CD14-positive monocyte (primary cell): ENCODE data around the gene GPR137B. TPM values are rescaled to one million over a fixed set of nuclear protein-coding genes. Genes with fewer than 3 reads are reported as not detected.

Experiments used
- DNase-seq, 3 donors: peaks; one replicate each; pipeline ENCODE4 v3.0.0-alpha.2; 2011 to 2022
- H2AFZ ChIP-seq: 2 replicates; pipeline ENCODE4 v1.6.0; 2012; ENCODE audit warnings: mild to moderate bottlenecking, low read depth, low read length, inconsistent platforms; ENCODE audit not compliant: insufficient read depth, poor library complexity, severe bottlenecking
- H3K27ac ChIP-seq, 2 donors: 1 replicate in 1 of 2; 2 replicates in 1 of 2; pipeline ENCODE4 v1.5.1; 2012 to 2013; ENCODE audit warnings: low read length in 2 of 2, control low read depth in 1 of 2, inconsistent platforms in 1 of 2, low read depth in 1 of 2, mild to moderate bottlenecking in 1 of 2
- H3K27me3 ChIP-seq, 2 donors: one replicate each; pipeline versions ENCODE4 v1.6.0 to v1.6.1; 2011 to 2013; ENCODE audit warnings: low read length in 2 of 2; ENCODE audit not compliant: control insufficient read depth in 2 of 2, insufficient read depth in 2 of 2
- H3K36me3 ChIP-seq, 2 donors: replicated peaks in 1 of 2; 1 replicate in 1 of 2; 2 replicates in 1 of 2; pipeline versions ENCODE4 v1.5.1 to v1.6.1; 2012 to 2013; ENCODE audit warnings: low read length in 2 of 2, control low read depth in 1 of 2, inconsistent platforms in 1 of 2, mild to moderate bottlenecking in 1 of 2; ENCODE audit not compliant: insufficient read depth in 2 of 2, control insufficient read depth in 1 of 2
- H3K4me1 ChIP-seq, 2 donors: 1 replicate in 1 of 2; 2 replicates in 1 of 2; pipeline versions ENCODE4 v1.5.1 to v1.6.1; 2012 to 2013; ENCODE audit warnings: low read length in 2 of 2, control low read depth in 1 of 2, inconsistent platforms in 1 of 2, mild to moderate bottlenecking in 1 of 2, moderate library complexity in 1 of 2; ENCODE audit not compliant: insufficient read depth in 2 of 2, control insufficient read depth in 1 of 2
- H3K4me2 ChIP-seq: replicated peaks from 2 replicates; pipeline ENCODE3; 2012; ENCODE audit warnings: low read length, moderate library complexity, mild to moderate bottlenecking; ENCODE audit not compliant: poor library complexity, severe bottlenecking; ENCODE audit errors: extremely low read depth
- H3K4me3 ChIP-seq, 3 experiments: fragments of 200-600 bp in 1 of 3; sonication (generic) in 1 of 3; replicated peaks in 1 of 3; 1 replicate in 2 of 3; 2 replicates in 1 of 3; pipeline ENCODE4 v1.5.1; 2011 to 2013; ENCODE audit warnings: low read length in 3 of 3, mild to moderate bottlenecking in 3 of 3, control low read depth in 2 of 3, low read depth in 2 of 3, inconsistent platforms in 1 of 3, moderate library complexity in 1 of 3
- H3K79me2 ChIP-seq: 2 replicates; pipeline ENCODE4 v1.6.0; 2012; ENCODE audit warnings: mild to moderate bottlenecking, control low read depth, inconsistent platforms, low read length, moderate library complexity; ENCODE audit not compliant: insufficient read depth
- H3K9ac ChIP-seq: 2 replicates; pipeline ENCODE4 v1.6.0; 2017; ENCODE audit warnings: low read length, mild to moderate bottlenecking; ENCODE audit not compliant: insufficient read depth, poor library complexity, severe bottlenecking
- H3K9me3 ChIP-seq, 2 donors: replicated peaks in 1 of 2; 1 replicate in 1 of 2; 2 replicates in 1 of 2; pipeline versions ENCODE4 v1.5.1 to v1.6.1; 2012 to 2013; ENCODE audit warnings: low read length in 2 of 2, control low read depth in 1 of 2; ENCODE audit not compliant: control insufficient read depth in 1 of 2, insufficient read depth in 1 of 2
- H4K20me1 ChIP-seq: 2 replicates; pipeline ENCODE4 v1.6.0; 2012; ENCODE audit warnings: mild to moderate bottlenecking, low read length, control low read depth, moderate library complexity; ENCODE audit not compliant: insufficient read depth
- H3K27ac Mint-ChIP-seq, 7 donors: one replicate each; pipeline ENCODE4 v1.8.0; 2020; ENCODE audit warnings: mild to moderate bottlenecking in 7 of 7, mixed read lengths in 7 of 7, moderate library complexity in 6 of 7, inconsistent platforms in 2 of 7
- H3K27me3 Mint-ChIP-seq, 3 donors: one replicate each; pipeline ENCODE4 v1.8.0; 2021 to 2022; ENCODE audit warnings: low read depth in 3 of 3, mild to moderate bottlenecking in 3 of 3, mixed read lengths in 3 of 3, moderate library complexity in 3 of 3, inconsistent platforms in 1 of 3
- H3K36me3 Mint-ChIP-seq, 2 donors: one replicate each; pipeline ENCODE4 v1.8.0; 2020; ENCODE audit warnings: mixed read lengths in 2 of 2, inconsistent platforms in 1 of 2, mild to moderate bottlenecking in 1 of 2
- H3K4me1 Mint-ChIP-seq: one replicate; pipeline ENCODE4 v1.8.0; 2020; ENCODE audit warnings: mild to moderate bottlenecking, mixed read lengths
- H3K4me3 Mint-ChIP-seq, 2 donors: one replicate each; pipeline ENCODE4 v1.8.0; 2020; ENCODE audit warnings: mild to moderate bottlenecking in 2 of 2, mixed read lengths in 2 of 2, moderate library complexity in 1 of 2
- H3K9me3 Mint-ChIP-seq, 7 donors: one replicate each; pipeline ENCODE4 v1.8.0; 2020 to 2022; ENCODE audit warnings: mixed read lengths in 7 of 7, mild to moderate bottlenecking in 6 of 7, moderate library complexity in 6 of 7, inconsistent platforms in 2 of 7
- CTCF ChIP-seq: fragments of 200-600 bp; IDR thresholded peaks from one replicate; pipeline ENCODE4 v1.8.0; 2022; ENCODE audit warnings: antibody characterized with exemption, mild to moderate bottlenecking
- WGBS: methylation state at CpG from one replicate; pipeline ENCODE4 v1.1.5; 2013; ENCODE audit warnings: missing lambda C conversion rate; ENCODE audit not compliant: insufficient coverage; 5-methylcytosine and 5-hydroxymethylcytosine counted together
- intact Hi-C, 2 donors: fragments of 100-400 bp; cut with micrococcal nuclease; formaldehyde crosslinking; loops; one replicate each; pipeline versions ENCODE4 v1.15.0 to v1.15.1; 2023
- polyA plus RNA-seq, 3 donors: library from polyadenylated mRNA; depleted of rRNA in 1 of 3; unstranded in 2 of 3; stranded (reverse) in 1 of 3; fragments of 300-500 nt in 2 of 3; fragments of >200 nt in 1 of 3; fragmentation: Illumina TruSeq in 2 of 3; gene quantifications; 1 replicate in 2 of 3; 2 replicates in 1 of 3; pipeline ENCODE4 v1.2.3, GENCODE V29; 2012 to 2021

GPR137B gene
- polyA plus RNA-seq, 3 donors = 7.5 to 10.8 (median 8.7) TPM

DNA sequence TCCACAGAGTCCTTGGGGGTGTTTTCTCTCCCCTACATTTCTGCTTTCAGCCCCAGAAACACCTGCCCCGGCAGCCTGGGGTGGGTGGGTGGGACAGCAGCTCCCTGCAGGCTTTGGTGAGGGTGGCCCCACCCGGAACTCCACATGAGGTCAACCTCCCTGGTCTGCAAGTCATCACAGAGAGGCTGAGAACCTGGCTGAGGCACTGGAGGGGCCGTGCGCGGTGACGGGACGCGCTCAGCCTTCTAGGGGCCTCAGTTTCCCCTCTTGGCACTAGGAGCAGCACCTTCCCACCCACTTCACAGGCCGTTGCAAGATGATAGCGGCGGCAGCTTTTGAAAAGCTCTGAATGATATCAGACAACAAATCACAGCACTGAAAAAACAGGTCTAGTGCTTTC is 39.7 kb upstream of the GPR137B start:
- no peak for TF ChIP-seq CTCF
- WGBS = 90% methylated on average over 7 of the region's 11 CpGs
- peaks cover 0 to 5% (median 0%) of the 10 kb centered on the region in 7 donors for H3K9me3 Mint-ChIP-seq

GRCh38 chr1:236103059-236103458 is 39.3 kb upstream of the GPR137B start:
- intact Hi-C loops = loop anchor here (10.0 kb wide), 4 partner anchors 182 to 1282 kb away; partner anchors contain the start of genes LGALS8 (in 2 of the 2) and ERO1B (in 1 of the 2)
- Histone ChIP-seq H3K36me3 (no peaks in the 10 kb centered on the region), H3K9me3 (no peaks in the 10 kb centered on the region), H2AFZ (no peak overlapping the region), H3K4me2 (no peak overlapping the region), H3K9ac (no peak overlapping the region), H3K27me3 (no peaks in the 10 kb centered on the region), H4K20me1 (no peaks in the 10 kb centered on the region), H3K4me1 (peaks cover 0 to 2% of the 10 kb centered on the region in 2 donors), H3K4me3 (no peak overlapping the region), H3K27ac (no peak overlapping the region), H3K79me2 (no peaks in the 10 kb centered on the region)
- TF ChIP-seq CTCF = no peak
- 0% methylated on average over 1 of the region's 7 CpGs for WGBS
- H3K36me3 Mint-ChIP-seq = no peaks in the 10 kb centered on the region
- H3K27me3 Mint-ChIP-seq = peaks cover 1 to 2% (median 2%) of the 10 kb centered on the region in 3 donors
- H3K4me3 Mint-ChIP-seq = no peak overlapping the region
- H3K9me3 Mint-ChIP-seq = peaks cover 0 to under 1% (median 0%) of the 10 kb centered on the region in 7 donors
- no peak overlapping the region for H3K27ac Mint-ChIP-seq
- no peak for DNase-seq
- peaks cover 4% of the 10 kb centered on the region for H3K4me1 Mint-ChIP-seq

More for the DNA sequence above, 39.7 kb upstream of the GPR137B start:
- no peak overlapping the region for H2AFZ ChIP-seq
- H3K9ac ChIP-seq = no peak overlapping the region
- H3K36me3 Mint-ChIP-seq = no peaks in the 10 kb centered on the region
- no peaks in the 10 kb centered on the region for H3K79me2 ChIP-seq
- H3K4me1 ChIP-seq = peaks cover 4 to 6% of the 10 kb centered on the region in 2 donors
- no peak overlapping the region for H3K27ac Mint-ChIP-seq
- H3K4me1 Mint-ChIP-seq = peaks cover 6% of the 10 kb centered on the region
- no peak overlapping the region for H3K4me3 Mint-ChIP-seq
- H3K9me3 ChIP-seq = no peaks in the 10 kb centered on the region
- no peak overlapping the region for H3K4me2 ChIP-seq
- no peak overlapping the region for H3K27ac ChIP-seq
- H3K4me3 ChIP-seq = no peak overlapping the region
- H3K36me3 ChIP-seq = no peaks in the 10 kb centered on the region
- no peaks in the 10 kb centered on the region for H3K27me3 ChIP-seq
- DNase-seq = no peak
- intact Hi-C loops = loop anchor here (10.0 kb wide), 4 partner anchors 182 to 1282 kb away; partner anchors contain the start of genes LGALS8 (in 2 of the 2) and ERO1B (in 1 of the 2)
- H4K20me1 ChIP-seq = no peaks in the 10 kb centered on the region
- H3K27me3 Mint-ChIP-seq = peaks cover 0 to 2% (median 1%) of the 10 kb centered on the region in 3 donors
